ENCODE results near the gene SNRPB2. TPM values are rescaled to one million over a fixed set of nuclear protein-coding genes. Genes with fewer than 3 reads are reported as not detected.

SNRPB2 gene
- total RNA-seq, 3 donors from 2014 or later = 26.6 to 34.8 (median 26.9) TPM

- H3K36me3 ChIP-seq = no peaks in the 10 kb centered on the region
- no peak overlapping the region for H3K27ac ChIP-seq
- intact Hi-C loops (cut with DNase I; ENCODE audit: low total_unique reads) = loop anchor here (10.0 kb wide), 1 partner anchor 912 kb away; no protein-coding TSS in a partner anchor
- DNase-seq (ENCODE audit: low spot score in 2 of 2) = no peak
- no peak overlapping the region for H3K4me3 ChIP-seq
- peaks cover 3 to 6% of the 10 kb centered on the region in 2 donors for H3K9me3 ChIP-seq
- H3K4me1 ChIP-seq = no peaks in the 10 kb centered on the region
- H3K27me3 ChIP-seq = no peaks in the 10 kb centered on the region
- no peak for TF ChIP-seq CTCF (IDR thresholded peaks at IDR 0.05)
- no peak for TF ChIP-seq POLR2A (IDR thresholded peaks at IDR 0.05)
- TF ChIP-seq POLR2AphosphoS5 (IDR thresholded peaks at IDR 0.05) = no peak
Observed at GRCh38 chr20:16777126-16777525, 47.3 kb downstream of the SNRPB2 start.

- intact Hi-C loops (cut with DNase I; ENCODE audit: low total_unique reads) = loop anchor here (10.0 kb wide), 1 partner anchor 913 kb away; no protein-coding TSS in a partner anchor
- Histone ChIP-seq H3K27me3 (no peaks in the 10 kb centered on the region), H3K36me3 (no peaks in the 10 kb centered on the region), H3K4me1 (no peaks in the 10 kb centered on the region), H3K9me3 (peaks cover 6 to 10% of the 10 kb centered on the region in 2 donors), H3K27ac (no peak overlapping the region), H3K4me3 (no peak overlapping the region)
- TF ChIP-seq POLR2A (IDR thresholded peaks at IDR 0.05) (no peak), CTCF (IDR thresholded peaks at IDR 0.05) (no peak), POLR2AphosphoS5 (IDR thresholded peaks at IDR 0.05) (no peak)
- no peak for DNase-seq (ENCODE audit: low spot score in 2 of 2)
Observed at GRCh38 chr20:16778159-16778558, 48.3 kb downstream of the SNRPB2 start.

GRCh38 chr20:16781496-16781895 is 51.7 kb downstream of the SNRPB2 start:
- no peak overlapping the region for H3K27ac ChIP-seq
- no peak overlapping the region for H3K4me3 ChIP-seq
- no peaks in the 10 kb centered on the region for H3K27me3 ChIP-seq
- DNase-seq (ENCODE audit: low spot score in 2 of 2) = no peak
- intact Hi-C loops (cut with DNase I; ENCODE audit: low total_unique reads) = no loop called here
- peaks cover 0 to 10% of the 10 kb centered on the region in 2 donors for H3K9me3 ChIP-seq
- H3K4me1 ChIP-seq = no peaks in the 10 kb centered on the region
- no peak for TF ChIP-seq POLR2A (IDR thresholded peaks at IDR 0.05)
- TF ChIP-seq POLR2AphosphoS5 (IDR thresholded peaks at IDR 0.05) = no peak
- TF ChIP-seq CTCF (IDR thresholded peaks at IDR 0.05) = no peak
- H3K36me3 ChIP-seq = no peaks in the 10 kb centered on the region

- Histone ChIP-seq H3K4me3 (no peak overlapping the region), H3K4me1 (no peaks in the 10 kb centered on the region), H3K27ac (no peak overlapping the region), H3K27me3 (no peaks in the 10 kb centered on the region), H3K9me3 (peaks cover 0 to 10% of the 10 kb centered on the region in 2 donors), H3K36me3 (no peaks in the 10 kb centered on the region)
- no peak for TF ChIP-seq CTCF (IDR thresholded peaks at IDR 0.05)
- no peak for TF ChIP-seq POLR2AphosphoS5 (IDR thresholded peaks at IDR 0.05)
- TF ChIP-seq POLR2A (IDR thresholded peaks at IDR 0.05) = no peak
- DNase-seq (ENCODE audit: low spot score in 2 of 2) = no peak
- intact Hi-C loops (cut with DNase I; ENCODE audit: low total_unique reads) = no loop called here
Observed at GRCh38 chr20:16785226-16785625, 55.4 kb downstream of the SNRPB2 start.

Other genes with a start within 250 kb of the SNRPB2 start
- 10 to 100 TPM; 23.8 to 47.9 (median 36.9) TPM for gene KIF16B, start 156.6 kb upstream of the SNRPB2 start, total RNA-seq
- not detected for gene OTOR, start 18.3 kb downstream of the SNRPB2 start, total RNA-seq